ENCODE data around the gene TSLP. TPM values are rescaled to one million over a fixed set of nuclear protein-coding genes. Genes with fewer than 3 reads are reported as not detected.
A peak's percentile ranks its signal among the peaks of the same experiment; 100 is the strongest.

The TSLP gene
- total and polyA plus RNA-seq, 2 of the 8 experiments (the other 6 are each of a cell fraction or from before 2014, with no cell fraction given): 0.39 to 1.9 TPM

- Histone ChIP-seq H3K4ac (replicated peaks; ENCODE audit: insufficient read length, low read depth, low read length) (no peak overlapping the region), H2BK20ac (ENCODE audit: low read length) (no peak overlapping the region), H3K23ac (ENCODE audit: insufficient read length) (no peak overlapping the region), H3K23me2 (ENCODE audit: low read depth, low read length) (no peaks in the 10 kb centered on the region), H2BK15ac (ENCODE audit: low read length) (no peak overlapping the region), H4K20me1 (replicated peaks in 1 of 2; ENCODE audit: control insufficient read depth in 1 of 2, insufficient read depth in 2 of 2, low read length in 2 of 2) (no peaks in the 10 kb centered on the region), H4K91ac (replicated peaks; ENCODE audit: insufficient read length, low read length) (no peak overlapping the region), H3K18ac (ENCODE audit: extremely low read depth, low read length) (no peak overlapping the region), H3K4me2 (ENCODE audit: insufficient read depth in 1 of 2, low read depth in 2 of 2, low read length in 2 of 2) (no peak overlapping the region), H2BK120ac (replicated peaks; ENCODE audit: low read depth, low read length) (no peak overlapping the region), H3K4me3 (ENCODE audit: extremely low read depth in 1 of 4, insufficient read depth in 2 of 4, low read depth in 3 of 4, low read length in 4 of 4) (no peak overlapping the region), H3K4me1 (replicated peaks in 1 of 4; ENCODE audit: control insufficient read depth in 3 of 4, insufficient read depth in 4 of 4, low read length in 3 of 4) (peaks cover 0 to 6% (median 0%) of the 10 kb centered on the region in 4 experiments; a peak in 2 of 7 replicates), H3K9ac (replicated peaks in 1 of 4; ENCODE audit: extremely low read depth in 1 of 4, low read depth in 3 of 4, low read length in 3 of 4) (no peak overlapping the region), H3K27ac (ENCODE audit: low read depth, low read length) (no peak overlapping the region), H3K9me3 (ENCODE audit: insufficient read depth in 2 of 2, low read depth in 1 of 2, low read length in 1 of 2) (no peaks in the 10 kb centered on the region), H2AFZ (ENCODE audit: low read length) (no peak overlapping the region), H2AK5ac (ENCODE audit: low read depth, low read length) (no peak overlapping the region), H3K27me3 (replicated peaks in 1 of 4; ENCODE audit: control insufficient read depth in 3 of 4, extremely low read depth in 1 of 4, insufficient read depth in 3 of 4, low read length in 3 of 4) (no peaks in the 10 kb centered on the region), H3K36me3 (ENCODE audit: control insufficient read depth in 2 of 4, insufficient read depth in 4 of 4, low read length in 3 of 4) (peaks cover 5 to 74% (median 23%) of the 10 kb centered on the region in 4 experiments; a peak in 7 of 8 replicates), H2BK5ac (ENCODE audit: low read depth, low read length) (no peak overlapping the region), H4K5ac (ENCODE audit: insufficient read length, low read depth, low read length) (no peak overlapping the region), H3K79me1 (ENCODE audit: low read depth, low read length) (no peaks in the 10 kb centered on the region), H2BK12ac (ENCODE audit: low read depth, low read length) (no peak overlapping the region), H3K79me2 (ENCODE audit: control insufficient read depth in 1 of 2, insufficient read depth in 2 of 2, low read length in 2 of 2) (no peaks in the 10 kb centered on the region), H4K8ac (ENCODE audit: extremely low read depth, insufficient read depth, low read length) (no peak overlapping the region), H3K56ac (replicated peaks; ENCODE audit: insufficient read length, low read depth, low read length) (no peak overlapping the region), H3K14ac (ENCODE audit: insufficient read length) (no peak overlapping the region)
- CTCF ChIA-PET (ENCODE audit: partially characterized antibody): no interaction called here
- DNase-seq (ENCODE audit: low read depth in 1 of 2, low spot score in 2 of 2) (no peak), FAIRE-seq (no peak)
- POLR2A ChIA-PET (ENCODE audit: partially characterized antibody): no interaction called here
- TF ChIP-seq, protein P1, sequence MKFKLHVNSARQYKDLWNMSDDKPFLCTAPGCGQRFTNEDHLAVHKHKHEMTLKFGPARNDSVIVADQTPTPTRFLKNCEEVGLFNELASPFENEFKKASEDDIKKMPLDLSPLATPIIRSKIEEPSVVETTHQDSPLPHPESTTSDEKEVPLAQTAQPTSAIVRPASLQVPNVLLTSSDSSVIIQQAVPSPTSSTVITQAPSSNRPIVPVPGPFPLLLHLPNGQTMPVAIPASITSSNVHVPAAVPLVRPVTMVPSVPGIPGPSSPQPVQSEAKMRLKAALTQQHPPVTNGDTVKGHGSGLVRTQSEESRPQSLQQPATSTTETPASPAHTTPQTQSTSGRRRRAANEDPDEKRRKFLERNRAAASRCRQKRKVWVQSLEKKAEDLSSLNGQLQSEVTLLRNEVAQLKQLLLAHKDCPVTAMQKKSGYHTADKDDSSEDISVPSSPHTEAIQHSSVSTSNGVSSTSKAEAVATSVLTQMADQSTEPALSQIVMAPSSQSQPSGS (IDR thresholded peaks at IDR 0.05; ENCODE audit: low read length): no peak
- TF ChIP-seq MAFK (IDR thresholded peaks at IDR 0.05; ENCODE audit: low read depth, low read length): peak; percentile 31; the same call in 1 of the 2 replicates
- 90% methylated on average over 3 of the region's 3 CpGs; no CpG with 5 or more reads in 1 of the 2 experiments for WGBS, 2 experiments (ENCODE audit: extremely low coverage in 1 of 2, insufficient coverage in 1 of 2, insufficient read length in 1 of 2, insufficient replicate concordance in 2 of 2, low coverage in 1 of 2, low lambda C conversion rate in 2 of 2, missing lambda C conversion rate in 1 of 2)
Measured at GRCh38 chr5:111111956-111112355, 40.4 kb downstream of the TSLP start.
